ENCODE measurements around the gene AOAH.

GRCh38 chr7:36546331-36546730, 178.0 kb downstream of the AOAH start:
- TF ChIP-seq REST (IDR thresholded peaks at IDR 0.05; ENCODE audit: insufficient replicate concordance, low read depth) (no peak), POLR2AphosphoS5 (IDR thresholded peaks at IDR 0.05; ENCODE audit: low read depth) (no peak), CTCF (IDR thresholded peaks at IDR 0.05; ENCODE audit: insufficient read depth, low read length) (no peak)
